ENCODE data around the gene CTDNEP1.

The CTDNEP1 gene

DNA sequence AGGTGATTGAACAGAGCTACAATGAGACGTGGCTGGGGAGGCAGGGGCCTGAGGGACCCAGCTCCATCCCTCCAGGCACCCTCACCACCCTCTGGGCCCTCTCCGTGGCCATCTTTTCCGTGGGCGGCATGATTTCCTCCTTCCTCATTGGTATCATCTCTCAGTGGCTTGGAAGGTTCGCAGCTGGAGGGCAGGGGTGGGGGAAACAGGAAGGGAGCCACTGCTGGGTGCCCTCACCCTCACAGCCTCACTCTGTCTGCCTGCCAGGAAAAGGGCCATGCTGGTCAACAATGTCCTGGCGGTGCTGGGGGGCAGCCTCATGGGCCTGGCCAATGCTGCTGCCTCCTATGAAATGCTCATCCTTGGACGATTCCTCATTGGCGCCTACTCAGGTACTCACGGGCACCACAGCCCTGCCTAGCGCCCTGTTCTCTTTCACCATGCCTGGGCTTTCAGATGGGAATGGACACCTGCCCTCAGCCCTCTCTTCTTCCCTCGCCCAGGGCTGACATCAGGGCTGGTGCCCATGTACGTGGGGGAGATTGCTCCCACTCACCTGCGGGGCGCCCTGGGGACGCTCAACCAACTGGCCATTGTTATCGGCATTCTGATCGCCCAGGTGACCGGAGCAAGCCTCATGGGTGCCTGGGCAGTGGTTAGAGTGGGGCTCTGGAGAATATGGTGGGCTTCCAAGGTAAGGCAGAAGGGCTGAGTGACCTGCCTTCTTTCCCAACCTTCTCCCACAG is 32.1 kb upstream of the CTDNEP1 start:
- no peak overlapping the region for H3K4me3 ChIP-seq (ENCODE audit: low read depth, low read length)
- TF ChIP-seq CTCF (IDR thresholded peaks at IDR 0.05; ENCODE audit: borderline replicate concordance, insufficient read depth, low read depth, low read length), result no peak

DNA sequence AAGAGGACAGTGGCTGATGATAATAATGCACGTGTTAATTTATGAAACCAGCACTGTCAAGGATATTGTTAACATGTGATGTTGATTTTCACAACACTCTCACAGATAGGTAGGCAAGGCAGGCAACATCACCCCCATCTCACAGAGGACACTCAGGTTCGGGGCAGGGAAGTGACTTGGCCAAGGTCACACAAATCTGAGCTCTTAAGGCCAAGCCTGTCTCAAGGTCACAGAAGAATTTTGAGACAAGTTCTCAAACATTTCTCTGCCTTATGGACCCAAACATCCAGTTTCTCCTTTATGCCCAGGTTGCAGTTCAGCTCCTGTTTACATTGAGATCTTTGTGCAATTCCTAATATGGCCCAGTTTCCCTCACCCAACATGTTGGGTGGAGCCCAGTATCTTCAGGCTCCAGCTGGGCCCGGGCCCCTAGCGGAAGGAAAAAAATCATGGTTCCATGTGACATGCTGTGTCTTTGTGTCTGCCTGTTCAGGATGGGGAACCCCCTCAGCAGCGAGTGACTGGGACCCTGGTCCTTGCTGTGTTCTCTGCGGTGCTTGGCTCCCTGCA is 31.3 kb upstream of the CTDNEP1 start:
- 0 out of 2 replicates have a peak, but pooled peaks have one; percentile 19 for TF ChIP-seq CTCF (IDR thresholded peaks at IDR 0.05; ENCODE audit: borderline replicate concordance, insufficient read depth, low read depth, low read length)
- H3K4me3 ChIP-seq (ENCODE audit: low read depth, low read length), result no peak overlapping the region

GRCh38 chr17:7281953-7282751 is 30.6 kb upstream of the CTDNEP1 start:
- H3K4me3 ChIP-seq (ENCODE audit: low read depth, low read length), result peak overlapping the region; percentile 53
- TF ChIP-seq CTCF (IDR thresholded peaks at IDR 0.05; ENCODE audit: borderline replicate concordance, insufficient read depth, low read depth, low read length), result no peak

GRCh38 chr17:7281074-7281952 is 29.8 kb upstream of the CTDNEP1 start, which contains the start of gene SLC2A4:
SLC2A4 (plus strand) TSS chr17:7281718; CDS start chr17:7281935, 217 bp downstream.
- no peak for TF ChIP-seq CTCF (IDR thresholded peaks at IDR 0.05; ENCODE audit: borderline replicate concordance, insufficient read depth, low read depth, low read length)

GRCh38 chr17:7280519-7281073 is 29.1 kb upstream of the CTDNEP1 start:
- H3K4me3 ChIP-seq (ENCODE audit: low read depth, low read length), result peak overlapping the region; percentile 30
- peak; percentile 84 for TF ChIP-seq CTCF (IDR thresholded peaks at IDR 0.05; ENCODE audit: borderline replicate concordance, insufficient read depth, low read depth, low read length)

More at GRCh38 chr17:7281074-7281952, 29.8 kb upstream of the CTDNEP1 start, which contains the start of gene SLC2A4:
- peak within 1 kb of the TSS; percentile 53 for H3K4me3 ChIP-seq (ENCODE audit: low read depth, low read length)

- TF ChIP-seq CTCF (IDR thresholded peaks at IDR 0.05; ENCODE audit: borderline replicate concordance, insufficient read depth, low read depth, low read length), result no peak
- H3K4me3 ChIP-seq (ENCODE audit: low read depth, low read length), result no peak overlapping the region
Observed at GRCh38 chr17:7279448-7279847, 27.9 kb upstream of the CTDNEP1 start.
